ENCODE measurements around the gene ABCG5.

The ABCG5 gene

DNA sequence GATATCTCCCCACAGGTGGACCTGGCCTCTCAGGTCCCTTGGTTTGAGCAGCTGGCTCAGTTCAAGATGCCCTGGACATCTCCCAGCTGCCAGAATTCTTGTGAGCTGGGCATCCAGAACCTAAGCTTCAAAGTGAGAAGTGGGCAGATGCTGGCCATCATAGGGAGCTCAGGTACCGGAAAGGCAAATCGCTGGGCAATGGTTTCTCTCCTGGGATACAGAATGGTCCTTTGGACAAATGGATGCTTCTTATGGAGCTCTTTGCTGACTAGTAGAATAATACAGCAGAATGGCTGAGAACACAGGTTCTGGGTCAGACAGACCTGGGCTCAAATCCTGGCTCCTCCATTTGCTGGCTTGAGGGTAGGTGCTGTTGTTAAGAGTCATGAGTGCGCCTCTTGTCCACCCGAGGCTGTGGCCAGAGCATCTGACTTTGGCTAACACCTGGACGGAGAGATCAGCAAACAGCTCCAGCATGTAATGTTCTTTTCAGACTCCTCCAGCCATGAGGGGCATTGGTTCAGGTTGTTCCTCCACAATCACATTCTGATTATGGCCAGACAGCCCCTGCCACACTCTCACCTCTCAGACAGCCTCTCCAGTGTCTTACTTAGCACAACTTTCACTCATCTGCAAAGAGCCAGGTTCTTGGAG lies 7.6 kb upstream of the ABCG5 start:
- no peak overlapping the region for H3K4me3 ChIP-seq (ENCODE audit: low read depth, low read length)
- DNase-seq (ENCODE audit: low read depth): no peak

DNA sequence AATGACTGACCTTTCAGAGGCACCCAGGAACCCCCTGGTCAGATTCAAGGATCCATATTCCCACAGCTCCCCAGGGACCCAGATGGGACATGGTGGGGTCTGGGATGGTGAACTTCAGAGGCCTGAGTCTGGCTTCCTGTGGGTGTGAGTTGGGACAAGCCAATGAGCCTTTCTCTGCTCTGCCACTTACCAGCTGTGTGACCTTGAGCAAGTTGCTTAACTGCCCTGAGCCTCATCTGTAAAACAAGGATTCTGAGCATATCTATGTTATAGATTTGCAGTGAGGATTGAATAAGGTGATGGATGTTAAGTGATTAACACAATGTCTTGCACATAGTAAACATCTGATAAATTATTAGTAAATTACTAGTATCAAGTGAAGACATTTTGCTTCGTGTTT lies 6.5 kb upstream of the ABCG5 start:
- H3K4me3 ChIP-seq (ENCODE audit: low read depth, low read length): no peak overlapping the region
- no peak for DNase-seq (ENCODE audit: low read depth)

DNA sequence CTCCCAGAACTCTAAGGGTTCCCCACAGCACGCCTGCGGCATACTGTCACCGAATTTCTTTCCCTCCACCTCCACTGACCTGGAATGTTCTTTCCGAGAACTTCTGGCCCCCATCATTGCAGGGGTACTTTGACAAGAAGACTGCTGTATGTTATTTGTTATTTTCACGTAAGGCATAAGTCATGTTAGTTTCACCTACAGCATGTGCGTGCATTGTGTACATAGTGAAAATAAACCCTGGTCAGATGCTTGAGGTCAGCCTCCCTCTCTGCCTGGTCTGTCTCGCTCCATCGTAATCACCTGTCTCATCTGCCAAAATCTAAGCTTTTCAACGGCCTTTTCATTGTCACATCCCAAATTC lies 4.2 kb upstream of the ABCG5 start:
- H3K4me3 ChIP-seq (ENCODE audit: low read depth, low read length): no peak overlapping the region
- DNase-seq (ENCODE audit: low read depth): no peak

DNA sequence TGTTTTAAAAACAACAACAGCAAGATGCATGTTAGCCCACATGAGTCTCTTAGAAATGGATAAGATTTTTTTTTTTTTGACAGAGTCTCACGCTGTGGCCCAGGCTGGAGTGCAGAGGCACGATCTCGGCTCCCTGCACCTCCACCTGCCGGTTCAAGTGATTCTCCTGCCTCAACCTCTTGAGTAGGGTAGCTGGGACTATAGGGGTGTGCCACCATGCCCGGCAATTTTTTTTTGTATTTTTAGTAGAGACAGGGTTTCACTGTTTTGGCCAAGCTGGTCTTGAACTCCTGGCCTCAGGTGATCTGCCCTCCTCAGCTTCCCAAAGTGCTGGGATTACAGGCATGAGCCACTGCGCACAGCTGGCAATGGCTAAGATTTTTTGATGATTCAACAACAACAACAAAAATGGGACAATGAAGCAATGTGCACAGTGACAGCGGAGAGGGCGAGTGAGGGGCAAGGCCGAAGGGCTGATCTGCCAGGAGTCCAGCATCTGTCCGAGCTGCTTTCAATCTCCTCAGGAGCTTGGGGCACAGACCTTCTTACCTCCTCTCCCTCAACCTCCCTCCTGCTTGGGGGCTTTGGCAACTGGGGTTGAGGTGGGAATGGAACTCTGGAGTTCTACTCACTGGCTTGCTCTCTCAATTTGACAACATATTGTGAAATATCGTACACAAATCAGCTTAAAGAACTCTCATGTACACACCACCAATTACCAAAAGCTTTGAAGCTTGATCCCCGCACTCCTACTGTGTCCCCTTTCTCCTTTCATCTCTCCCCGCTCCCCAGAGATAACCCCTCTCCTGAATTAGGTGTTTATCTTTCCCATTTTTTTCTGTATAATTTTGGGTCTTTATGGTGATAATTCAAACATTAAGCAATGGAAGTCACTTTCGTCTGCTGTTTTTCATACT lies 3.6 kb upstream of the ABCG5 start:
- DNase-seq (ENCODE audit: low read depth): no peak
- no peak overlapping the region for H3K4me3 ChIP-seq (ENCODE audit: low read depth, low read length)

DNA sequence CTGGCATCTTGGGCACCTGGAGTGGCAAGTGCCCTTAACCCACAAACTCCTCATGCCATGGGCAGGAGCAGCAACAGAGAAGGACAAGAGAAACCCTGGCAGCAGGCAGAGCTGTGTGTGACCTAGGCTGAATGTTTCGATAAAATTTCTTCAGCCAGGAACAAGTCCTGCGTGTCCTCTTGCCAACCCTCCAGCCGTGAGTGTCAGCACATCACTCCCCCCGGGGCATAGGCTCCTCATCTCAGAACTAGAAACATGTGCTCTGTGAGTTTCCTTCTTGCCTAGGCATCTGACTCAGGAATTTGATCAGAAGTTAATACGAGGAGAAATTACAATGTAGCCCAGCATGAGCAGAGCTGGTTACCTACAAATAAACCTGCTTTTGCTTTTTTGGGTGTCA lies 2.3 kb upstream of the ABCG5 start:
- DNase-seq (ENCODE audit: low read depth): no peak
- H3K4me3 ChIP-seq (ENCODE audit: low read depth, low read length): no peak overlapping the region

DNA sequence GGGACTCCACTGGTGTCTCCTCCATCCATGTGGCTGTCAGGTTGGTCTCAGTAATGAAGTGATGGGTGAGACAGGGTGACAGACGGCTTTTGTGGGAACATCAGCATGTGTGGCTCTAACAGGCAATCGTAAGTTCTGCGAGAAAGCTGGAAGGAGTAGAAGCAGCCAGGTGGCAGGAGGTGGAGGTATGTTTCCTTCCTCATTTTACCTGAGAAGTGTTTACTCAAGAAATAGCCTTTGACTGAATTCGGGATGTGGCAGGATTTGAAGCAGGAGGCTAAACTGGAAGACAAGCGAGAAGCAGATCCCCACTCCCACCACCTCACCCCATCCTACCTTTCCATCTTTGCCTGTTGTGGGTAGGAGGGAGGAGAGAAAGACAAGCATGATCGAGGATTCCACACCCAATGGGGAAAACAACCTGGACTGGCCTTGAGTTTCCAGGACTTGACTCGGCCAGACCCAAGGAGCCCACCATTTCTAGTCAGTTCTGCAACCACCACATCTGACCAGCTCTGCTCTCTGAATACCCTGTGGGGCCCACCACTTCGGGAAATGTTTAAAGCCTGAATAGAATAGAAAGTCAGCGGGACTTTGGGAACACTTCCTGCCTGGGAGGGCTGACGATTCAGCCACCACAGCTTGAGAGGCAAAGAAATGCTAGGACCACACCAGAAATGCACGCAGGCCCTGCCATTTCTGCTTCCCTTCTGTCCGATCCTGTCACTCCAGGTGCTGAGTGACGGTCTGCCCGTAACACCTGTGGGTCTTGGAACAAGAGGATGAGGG lies 1.3 kb upstream of the ABCG5 start:
- H3K4me3 ChIP-seq (ENCODE audit: low read depth, low read length): no peak overlapping the region
- no peak for DNase-seq (ENCODE audit: low read depth)

DNA sequence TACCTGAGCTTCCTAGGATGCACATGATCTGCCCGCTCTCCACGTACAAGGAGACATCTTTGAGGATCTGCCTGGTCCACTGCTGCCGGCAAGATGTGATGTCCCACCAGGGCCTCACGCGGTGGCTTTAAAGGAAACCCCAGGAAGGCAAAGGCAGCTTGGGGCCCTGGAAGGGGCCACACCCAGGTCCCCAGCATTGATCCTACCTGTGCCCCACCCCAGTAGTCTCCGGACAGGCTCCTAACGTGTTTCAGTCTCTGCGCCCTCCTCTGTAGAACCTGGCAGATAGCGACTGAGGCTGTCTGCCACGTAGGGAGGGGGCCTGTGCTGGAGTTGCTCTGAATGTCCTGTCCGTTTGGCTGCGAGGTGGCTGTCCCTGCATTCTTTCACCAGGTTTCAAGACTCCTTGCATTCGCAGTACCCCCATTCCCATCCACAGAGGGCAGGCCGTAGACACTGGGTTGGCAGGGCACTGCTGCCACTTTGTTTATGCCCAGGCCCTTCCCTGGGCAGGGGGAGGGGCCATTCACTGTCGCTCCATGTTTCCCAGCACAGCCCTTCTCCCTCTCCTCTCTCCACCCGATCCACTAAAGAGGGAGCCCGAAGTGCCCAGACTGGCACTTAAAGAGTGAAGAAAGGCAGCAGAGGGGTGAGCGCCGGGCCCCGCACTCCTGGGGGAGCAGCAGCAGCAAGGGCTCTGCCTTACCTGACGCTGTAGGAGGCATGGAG lies 644 bp downstream of the ABCG5 start:
- DNase-seq (ENCODE audit: low read depth): no peak
- no peak overlapping the region for H3K4me3 ChIP-seq (ENCODE audit: low read depth, low read length)

DNA sequence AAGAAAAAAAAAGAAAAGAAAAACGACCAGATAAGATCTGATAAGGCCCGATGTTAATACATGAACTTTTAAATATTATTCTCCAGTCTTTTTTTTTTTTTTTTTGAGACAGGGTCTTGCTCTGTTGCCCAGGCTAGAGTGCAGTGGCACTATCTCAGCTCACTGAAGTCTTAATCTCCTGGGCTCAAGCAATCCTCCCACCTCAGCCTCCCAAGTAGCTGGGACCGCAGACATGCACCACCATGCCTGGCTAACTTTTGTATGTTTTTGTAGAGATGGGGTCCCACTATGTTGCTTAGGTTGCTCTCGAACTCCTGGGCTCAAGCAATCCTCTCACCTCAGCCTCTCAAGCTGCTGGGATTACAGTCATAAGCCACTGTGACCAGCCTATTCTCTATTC lies 1.6 kb downstream of the ABCG5 start:
- DNase-seq (ENCODE audit: low read depth): no peak
- H3K4me3 ChIP-seq (ENCODE audit: low read depth, low read length): no peak overlapping the region

DNA sequence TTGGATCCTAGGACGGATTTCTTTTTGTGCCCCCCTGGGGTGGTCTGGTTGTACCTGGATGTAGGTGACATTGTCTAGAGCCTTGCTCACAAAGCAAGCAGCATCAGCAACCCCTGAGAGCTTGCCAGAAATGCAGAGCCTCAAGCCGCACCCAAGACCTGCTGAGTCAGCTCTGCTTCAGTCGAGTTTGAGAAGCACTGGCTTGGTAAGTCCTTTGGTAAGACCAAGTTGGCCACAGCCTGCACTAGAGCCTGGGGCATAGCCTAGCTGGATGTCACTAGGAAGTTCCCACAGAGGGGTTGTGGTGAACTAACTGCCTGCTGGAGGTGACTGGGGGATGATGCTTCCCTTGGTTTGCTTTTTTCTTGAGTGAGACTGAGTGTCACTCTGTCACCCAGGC lies 6.2 kb downstream of the ABCG5 start:
- no peak for DNase-seq (ENCODE audit: low read depth)
- H3K4me3 ChIP-seq (ENCODE audit: low read depth, low read length): no peak overlapping the region

DNA sequence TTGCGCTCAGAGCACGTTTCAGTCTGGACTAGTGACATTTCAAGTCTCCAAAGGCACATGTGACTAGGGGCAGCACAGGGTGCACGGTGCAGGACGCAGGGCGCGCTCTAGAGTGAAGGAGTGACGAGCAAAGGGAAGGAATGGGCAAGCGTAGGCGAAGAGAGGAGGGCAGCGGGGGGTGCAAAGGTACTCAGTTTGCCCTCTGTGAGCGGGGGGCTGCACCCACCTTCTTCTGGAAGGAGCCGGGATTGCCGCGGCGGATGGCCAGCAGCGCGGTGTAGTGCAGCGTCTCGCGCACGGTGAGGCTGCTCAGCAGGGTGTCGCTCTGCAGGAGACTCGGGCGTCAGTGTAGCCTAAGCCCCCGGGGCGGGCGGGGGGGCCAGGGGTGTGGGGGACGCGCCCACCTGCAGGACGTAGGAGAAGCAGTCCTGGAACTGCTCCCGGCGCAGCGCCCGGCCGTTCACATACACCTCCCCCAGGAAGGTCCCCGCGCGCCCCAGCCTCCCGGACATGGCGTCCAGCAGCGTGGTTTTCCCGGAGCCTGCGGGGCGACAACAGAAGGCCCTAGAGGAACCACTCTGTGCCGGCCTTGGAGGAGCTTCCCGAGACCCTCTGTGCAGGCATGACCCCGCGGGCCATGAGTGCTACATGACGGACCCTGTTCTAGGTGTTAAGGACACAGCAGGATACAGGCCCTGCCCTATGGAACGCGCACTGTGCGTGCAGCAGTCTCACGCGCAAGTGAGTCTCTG lies 6.9 kb downstream of the ABCG5 start:
- H3K4me3 ChIP-seq (ENCODE audit: low read depth, low read length): peak overlapping the region; percentile 18
- no peak for DNase-seq (ENCODE audit: low read depth)

DNA sequence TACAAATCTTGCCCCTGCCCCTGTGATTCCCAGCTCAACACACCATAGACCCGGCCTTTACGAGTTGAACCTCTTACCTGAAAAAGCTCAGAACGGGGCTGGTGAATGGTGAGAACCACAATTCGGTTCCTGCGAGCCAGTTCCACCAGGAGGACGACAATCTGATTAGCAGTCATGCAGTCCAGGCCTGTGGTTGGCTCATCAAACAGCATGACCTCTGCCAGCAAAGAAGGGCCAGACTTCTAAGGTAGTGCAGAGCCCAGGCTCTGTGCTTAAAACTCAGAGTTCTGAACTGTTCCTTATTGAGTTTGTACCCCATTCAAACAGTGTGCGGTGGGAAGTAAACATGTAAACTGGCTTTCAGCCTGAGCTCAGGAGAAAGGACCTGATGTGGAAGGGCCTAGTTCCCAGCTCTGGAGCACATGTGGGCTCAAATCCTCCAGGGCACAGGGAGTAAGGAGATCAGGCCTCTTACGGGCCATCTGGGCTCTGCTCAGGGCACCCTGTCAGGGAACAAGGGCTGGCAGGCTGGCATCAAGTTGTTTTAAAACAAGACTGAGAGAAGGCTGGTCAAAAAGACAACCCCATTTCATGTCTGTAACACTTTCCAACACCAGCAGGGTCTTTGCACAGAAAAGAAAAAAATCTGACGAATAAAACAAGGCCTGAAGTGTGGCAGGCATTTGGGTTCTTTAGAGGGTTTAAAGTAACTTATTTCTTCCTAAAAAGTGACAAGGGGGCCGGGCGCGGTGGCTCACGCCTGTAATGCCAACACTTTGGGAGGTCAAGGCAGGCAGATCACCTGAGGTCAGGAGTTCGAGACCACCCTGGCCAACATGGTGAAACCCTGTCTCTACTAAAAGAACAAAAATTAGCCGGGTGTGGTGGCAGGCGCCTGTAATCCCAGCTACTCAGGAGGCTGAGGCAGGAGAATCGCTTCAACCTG lies 12.1 kb downstream of the ABCG5 start:
- no peak for DNase-seq (ENCODE audit: low read depth)
- H3K4me3 ChIP-seq (ENCODE audit: low read depth, low read length): no peak overlapping the region

DNA sequence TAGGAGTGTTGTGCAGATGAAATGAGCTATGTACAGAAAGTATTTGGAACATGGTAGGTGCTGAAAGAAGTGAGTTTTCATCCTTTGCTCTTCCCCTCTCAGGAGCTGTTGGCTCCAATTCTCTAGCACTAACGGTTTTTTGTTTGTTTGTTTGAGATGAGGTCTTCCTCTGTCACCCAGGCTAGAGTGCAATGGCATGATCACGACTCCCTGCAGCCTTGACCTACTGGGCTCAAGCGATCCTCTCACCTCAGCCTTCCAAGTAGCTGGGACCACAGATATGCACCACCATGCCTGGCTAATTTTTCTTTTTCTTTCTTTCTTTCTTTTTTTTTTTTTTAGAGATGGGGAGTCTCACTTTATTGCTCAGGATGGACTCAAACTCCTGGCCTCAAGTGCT lies 12.8 kb downstream of the ABCG5 start:
- no peak for DNase-seq (ENCODE audit: low read depth)
- H3K4me3 ChIP-seq (ENCODE audit: low read depth, low read length): no peak overlapping the region

DNA sequence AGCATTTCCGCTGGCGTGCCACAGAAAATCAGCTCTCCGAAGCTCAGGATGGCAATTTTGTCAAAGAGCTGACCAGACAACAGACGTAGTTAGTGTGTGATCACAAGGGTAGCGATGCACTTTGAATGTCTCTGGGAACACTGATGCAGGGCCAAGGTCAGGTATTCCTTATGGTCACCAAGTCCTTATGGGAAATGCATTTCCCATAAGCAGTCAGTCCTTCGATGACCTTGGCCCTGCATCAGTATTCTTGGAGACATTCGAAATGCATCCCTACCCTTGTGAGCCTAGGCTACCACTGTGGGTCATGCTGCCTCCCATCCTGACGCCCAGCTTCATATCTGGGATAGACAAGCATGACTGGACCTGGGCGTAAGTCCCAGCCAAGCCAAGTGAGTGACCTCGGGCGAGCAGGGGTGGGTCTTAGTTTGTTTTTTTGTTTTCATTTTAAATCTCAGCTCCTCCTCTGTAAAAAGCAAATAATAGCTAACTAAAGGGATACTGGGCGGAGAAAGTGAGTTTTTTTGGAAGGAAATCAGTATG lies 13.6 kb downstream of the ABCG5 start:
- H3K4me3 ChIP-seq (ENCODE audit: low read depth, low read length): no peak overlapping the region
- DNase-seq (ENCODE audit: low read depth): no peak

DNA sequence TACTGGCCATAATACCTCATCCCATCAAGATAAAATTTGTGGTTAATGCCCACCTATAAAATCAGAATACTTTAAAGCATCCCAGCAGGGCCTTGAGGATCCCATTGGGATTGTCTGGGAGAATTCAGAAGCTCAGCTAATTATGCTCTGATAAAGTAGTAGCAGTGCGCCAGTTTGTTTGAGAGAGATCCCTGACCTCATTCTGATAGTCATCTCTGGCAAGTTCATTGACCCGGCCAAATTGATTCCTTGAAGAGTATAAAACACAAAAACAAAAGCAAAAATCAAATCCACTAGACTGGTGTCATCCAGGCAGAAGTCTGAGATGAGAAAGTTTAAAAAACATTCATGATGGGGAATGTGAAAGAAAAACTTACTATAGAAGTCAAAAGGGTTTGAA lies 14.1 kb downstream of the ABCG5 start:
- no peak overlapping the region for H3K4me3 ChIP-seq (ENCODE audit: low read depth, low read length)
- no peak for DNase-seq (ENCODE audit: low read depth)

DNA sequence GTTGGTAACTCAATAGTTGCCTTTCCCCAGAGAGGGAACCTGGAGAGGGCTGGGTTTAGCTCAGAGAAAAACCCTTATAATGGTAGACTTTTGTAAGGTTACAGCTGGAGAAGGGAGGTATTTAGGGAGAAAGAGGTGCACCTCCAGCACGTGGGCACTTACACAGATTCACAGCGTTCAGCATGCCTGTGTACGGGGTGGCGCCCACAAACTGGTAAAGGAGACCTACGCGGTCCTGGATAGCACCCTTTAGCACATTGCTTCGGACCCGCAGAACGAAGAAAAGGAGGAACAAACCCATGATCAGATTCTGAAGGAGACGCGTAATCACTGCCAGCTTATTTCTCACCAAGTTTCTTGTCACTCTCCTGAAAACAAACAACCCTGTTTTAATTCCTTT lies 14.9 kb downstream of the ABCG5 start:
- DNase-seq (ENCODE audit: low read depth): no peak
- H3K4me3 ChIP-seq (ENCODE audit: low read depth, low read length): no peak overlapping the region

DNA sequence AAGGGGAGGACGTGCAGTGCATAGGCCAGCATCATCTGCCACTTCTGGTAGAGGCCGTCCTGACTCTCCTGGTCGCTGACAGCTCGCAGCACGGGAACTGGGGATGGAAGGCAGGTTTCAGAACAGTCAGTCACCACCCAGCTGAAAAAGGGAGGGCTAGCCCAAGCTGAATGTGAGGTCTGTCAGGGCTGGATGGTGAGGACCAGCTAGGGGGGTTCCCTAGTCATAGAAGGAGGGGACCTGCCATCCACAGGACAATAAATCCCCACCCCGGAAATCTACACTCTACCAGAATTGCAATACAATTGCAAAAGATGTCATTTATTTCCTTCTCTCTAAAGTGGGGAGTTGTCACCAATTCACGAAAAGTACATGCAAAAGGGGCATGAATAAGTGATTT lies 15.8 kb downstream of the ABCG5 start:
- no peak for DNase-seq (ENCODE audit: low read depth)

DNA sequence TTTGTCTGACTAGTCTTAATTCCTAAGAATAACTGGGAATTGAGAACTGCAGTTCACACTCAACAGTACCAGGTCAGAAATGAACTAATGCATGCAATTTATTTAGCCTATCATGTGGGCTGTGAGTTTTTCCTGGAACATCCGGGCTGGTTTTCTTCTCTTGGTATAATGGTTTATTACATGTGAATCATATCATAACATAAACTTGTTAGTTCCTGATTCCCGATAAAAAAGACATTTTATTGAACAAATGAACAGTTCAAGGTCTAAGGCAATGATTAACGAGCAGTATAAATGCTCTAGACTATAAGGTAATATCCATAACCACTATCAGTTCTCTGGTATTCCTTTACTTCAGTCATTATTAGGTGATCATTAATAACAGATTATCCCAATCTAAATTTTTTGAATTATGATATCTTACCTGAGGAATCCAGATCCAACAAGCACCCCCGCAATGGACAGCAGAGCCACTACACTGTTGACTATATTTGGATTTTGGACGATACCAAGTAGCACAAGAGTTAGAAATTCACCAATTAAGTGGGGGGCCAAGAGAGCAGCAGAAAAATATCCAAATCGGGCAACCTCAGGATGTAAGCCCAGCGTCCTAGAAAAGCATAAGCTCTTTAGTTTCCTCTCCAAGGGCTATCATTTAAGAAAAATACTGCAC lies 19.0 kb downstream of the ABCG5 start:
- no peak overlapping the region for H3K4me3 ChIP-seq (ENCODE audit: low read depth, low read length)
- no peak for DNase-seq (ENCODE audit: low read depth)

More for the DNA sequence above, 15.8 kb downstream of the ABCG5 start:
- no peak overlapping the region for H3K4me3 ChIP-seq (ENCODE audit: low read depth, low read length)

Data from skeletal muscle cell (primary cell).